DMS 273 (cell line): Measurements from ENCODE around the gene ACYP1.
"Not testable (repeated sequence)": the region's sequence is repeated elsewhere in the genome, so short reads cannot be mapped to it uniquely, and the experiment has no call there.

Source experiments
- DNase-seq: peaks from one replicate; lab custom pipeline; 2025; ENCODE audit not compliant: unreplicated experiment; lab: John Stamatoyannopoulos, UW

The ACYP1 gene

DNA sequence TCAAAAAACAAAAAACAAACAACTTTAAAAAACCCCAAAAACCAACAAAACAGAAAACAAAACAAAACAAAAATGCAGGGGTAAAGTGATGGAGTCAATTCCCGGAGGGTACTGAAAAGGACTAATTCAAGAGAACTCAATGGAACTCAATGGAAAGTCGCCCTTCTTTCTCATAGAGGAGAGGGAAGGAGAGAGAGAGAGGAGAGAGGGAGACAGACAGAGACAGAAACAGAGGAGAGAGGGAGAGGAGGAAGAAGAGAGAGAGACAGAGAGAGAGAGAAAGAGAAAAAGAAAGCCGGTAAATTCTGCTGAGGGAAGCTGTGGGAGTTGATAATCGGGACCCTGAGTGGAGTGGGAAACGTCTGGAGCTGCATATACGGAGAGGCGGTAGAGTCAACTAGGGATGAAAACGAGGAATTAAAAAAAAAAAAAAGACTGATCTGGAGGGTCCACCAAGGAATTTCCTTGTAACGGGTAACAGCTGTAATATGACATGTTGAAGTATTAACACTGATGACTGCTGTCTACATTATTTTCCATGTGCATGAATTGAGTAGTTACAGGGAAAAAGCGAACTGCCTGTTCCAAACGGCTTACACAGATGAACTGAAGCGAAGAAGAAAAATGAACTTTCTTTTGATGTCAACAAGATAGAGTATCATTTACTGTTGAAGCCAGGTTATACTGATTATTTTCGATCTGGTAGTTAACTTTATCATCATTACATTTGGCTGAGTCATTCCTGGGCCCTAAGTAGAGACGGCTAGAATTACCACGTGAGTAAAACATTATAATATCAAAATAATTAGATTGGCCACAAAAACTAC, 4.7 kb upstream of the ACYP1 start:
- peak; percentile 67 for DNase-seq

GRCh38 chr14:75067765-75068164, 3.9 kb upstream of the ACYP1 start:
- DNase-seq, result not testable (repeated sequence)

DNA sequence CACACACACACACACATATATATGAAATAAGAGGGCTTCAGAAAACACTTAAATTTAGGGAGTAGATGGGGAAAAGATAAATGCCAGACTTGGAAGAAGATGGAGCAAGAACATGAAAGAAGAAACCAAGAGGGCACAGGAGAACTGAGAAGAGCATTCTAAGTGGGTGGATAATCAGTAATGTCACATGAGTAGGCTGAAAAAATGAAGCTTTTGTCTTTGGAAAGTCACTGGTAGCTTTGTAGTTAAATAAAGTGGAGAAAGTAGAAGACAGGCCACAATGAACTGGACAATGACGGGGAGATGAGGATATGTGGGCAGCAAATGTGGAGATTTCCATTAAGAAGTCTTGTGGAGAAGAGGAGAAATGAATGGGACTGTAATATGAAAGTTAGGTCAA, 3.4 kb upstream of the ACYP1 start:
- no peak for DNase-seq

DNA sequence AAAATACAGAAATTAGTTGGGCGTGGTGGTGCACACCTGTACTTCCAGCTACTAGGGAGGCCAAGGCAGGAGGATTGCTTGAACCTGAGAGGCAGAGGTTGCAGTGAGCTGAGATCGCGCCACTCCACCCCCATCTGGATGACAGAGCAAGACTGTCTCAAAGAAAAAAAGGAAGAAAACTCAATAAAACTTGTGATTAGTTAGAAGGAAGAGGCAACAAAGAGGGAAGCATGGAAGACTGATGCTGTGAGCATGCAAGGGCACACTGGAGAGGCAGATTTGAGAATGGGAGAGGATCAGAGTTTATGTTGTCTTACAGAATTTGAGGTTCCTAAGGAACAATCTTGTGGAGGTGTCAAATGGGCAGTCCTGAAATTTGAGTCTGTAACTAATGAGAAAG, 2.9 kb upstream of the ACYP1 start:
- no peak for DNase-seq

DNA sequence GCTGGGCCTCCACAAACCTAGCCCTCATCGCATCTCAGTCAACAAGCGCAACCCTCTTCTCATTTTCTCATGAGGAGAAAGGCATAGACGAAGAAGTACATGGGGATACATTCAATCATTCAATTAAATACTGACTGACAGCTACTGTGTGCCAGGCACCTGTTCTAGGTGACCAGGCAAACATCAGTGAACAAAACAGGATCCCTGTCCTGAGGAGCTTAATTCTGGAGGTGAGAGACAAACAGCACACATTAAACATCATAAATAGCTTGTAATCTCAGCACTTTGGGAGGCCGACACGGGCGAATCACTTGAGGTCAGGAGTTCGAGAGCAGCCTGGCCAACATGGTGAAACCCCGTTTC, 362 bp upstream of the ACYP1 start:
- no peak for DNase-seq

DNA sequence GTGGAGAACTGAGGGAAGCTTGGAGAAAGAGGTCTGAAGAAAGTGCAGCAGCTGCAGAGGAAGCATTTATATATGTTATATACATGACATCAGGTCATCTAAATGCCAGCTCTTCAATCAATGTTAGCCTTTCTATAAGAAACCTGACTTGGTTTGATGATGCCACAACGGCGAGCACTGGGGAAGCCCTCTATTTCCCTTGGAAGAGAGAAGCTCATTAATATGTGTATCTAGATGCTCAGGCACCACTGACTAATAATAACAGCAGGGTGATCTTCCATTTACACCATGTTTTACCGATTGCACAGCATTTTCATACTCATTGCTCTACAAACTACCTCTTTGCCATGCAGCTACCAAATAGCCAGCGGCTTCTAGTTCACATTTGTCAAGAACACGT, 811 bp downstream of the ACYP1 start:
- no peak for DNase-seq

DNA sequence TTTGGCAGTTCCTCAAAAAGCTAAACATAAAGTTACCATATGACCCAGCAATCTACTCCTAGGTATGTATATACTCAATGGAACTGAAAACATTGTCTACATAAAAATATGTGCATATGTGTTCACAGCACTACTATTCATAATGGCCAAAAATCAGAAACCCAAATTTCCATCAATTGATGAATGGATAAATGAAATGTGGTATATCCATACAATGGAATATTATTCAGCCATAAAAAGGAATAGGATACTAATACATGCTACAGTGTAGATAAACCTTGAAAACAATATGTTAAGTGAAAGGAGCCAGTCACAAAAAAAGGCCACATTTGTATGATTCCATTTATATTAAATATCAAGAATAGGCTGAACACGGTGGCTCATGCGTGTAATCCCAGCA, 3.4 kb downstream of the ACYP1 start:
- no peak for DNase-seq

GRCh38 chr14:75059642-75060041, 4.2 kb downstream of the ACYP1 start:
- DNase-seq, result no peak

- no peak for DNase-seq
These were observed 9.4 kb downstream of the ACYP1 start for GRCh38 chr14:75054421-75054820.

- DNase-seq, result no peak
These were observed 10.2 kb downstream of the ACYP1 start for GRCh38 chr14:75053396-75054291.

GRCh38 chr14:75051556-75051899, 12.3 kb downstream of the ACYP1 start:
- no peak for DNase-seq

DNA sequence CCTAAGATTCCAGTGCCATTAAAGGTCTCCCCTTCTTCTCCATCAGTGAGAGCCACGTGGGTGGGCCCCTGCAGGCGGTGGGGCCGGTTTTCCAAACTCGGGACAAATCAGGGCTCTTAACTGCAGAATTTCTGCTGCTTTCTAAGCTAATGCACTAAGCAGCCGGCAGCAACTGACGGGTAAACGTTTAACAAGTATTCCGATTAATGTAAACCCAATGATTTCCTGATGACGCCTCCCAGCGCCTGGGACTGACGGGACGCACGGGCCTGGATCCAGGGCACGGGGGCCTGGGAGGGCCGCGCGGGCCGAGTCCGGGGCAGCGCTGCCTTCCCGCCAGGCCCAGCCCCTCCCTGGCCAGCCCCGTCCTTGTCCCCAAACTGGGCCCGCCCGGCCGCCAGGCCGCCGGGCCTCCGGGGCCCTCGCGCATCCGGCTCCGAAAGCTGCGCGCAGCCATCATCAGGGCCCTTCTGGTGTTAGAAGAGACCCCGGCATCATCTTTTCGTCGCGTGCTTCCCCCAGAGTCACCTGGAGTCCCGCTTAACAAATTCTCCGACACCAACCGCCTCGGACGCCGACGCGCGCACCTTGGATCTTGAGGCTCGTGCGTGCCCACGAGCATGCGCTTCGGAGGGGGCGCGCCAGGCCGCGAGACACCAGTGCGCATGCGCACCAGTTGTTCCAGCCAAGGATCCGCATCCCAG, 12.8 kb downstream of the ACYP1 start, which contains the start of gene MLH3:
Gene MLH3, minus strand, starts transcription at position 616 of the 704 bp plus-strand sequence. CDS start 1,812 bp downstream, outside the sequence.
- DNase-seq, result peak; percentile 96

DNA sequence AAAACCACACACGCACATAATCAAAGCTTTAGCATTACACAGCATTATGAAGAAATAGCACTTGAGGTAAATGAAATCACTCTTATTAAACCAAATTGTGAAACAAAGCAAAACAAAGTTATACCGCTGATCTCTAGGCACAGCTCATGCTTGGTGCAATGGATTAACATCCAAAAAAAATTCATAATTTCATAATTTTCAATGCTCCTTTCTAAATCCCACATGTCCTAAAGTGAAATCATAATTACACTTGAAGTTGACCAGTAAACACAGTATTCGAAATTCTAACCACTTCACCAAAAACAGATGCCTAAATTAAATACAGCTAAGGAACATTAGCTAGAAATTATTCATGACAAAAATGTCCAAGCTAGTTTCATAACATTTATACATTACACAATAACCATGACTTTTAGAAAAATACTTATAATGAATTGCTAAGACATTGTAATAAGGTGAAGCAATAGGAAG, 14.1 kb downstream of the ACYP1 start:
- DNase-seq, result no peak

DNA sequence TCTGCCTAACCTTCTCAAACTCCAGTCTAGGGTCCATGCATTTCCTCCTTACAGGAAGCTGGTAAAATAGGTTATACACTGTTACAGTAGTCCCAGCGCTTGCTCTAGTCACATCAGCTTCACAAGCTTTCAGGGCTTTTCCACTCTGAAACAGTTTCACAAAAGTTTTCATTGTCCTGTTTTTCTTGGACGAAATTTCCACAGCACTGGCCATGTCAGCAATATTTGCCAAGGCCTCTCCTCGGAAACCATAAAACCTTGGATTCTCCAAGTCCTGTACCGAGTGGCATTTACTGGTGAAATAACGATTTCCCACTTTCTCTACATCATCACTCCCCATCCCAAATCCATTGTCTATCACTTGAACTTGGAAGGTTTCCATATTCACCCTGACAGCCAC, 14.7 kb downstream of the ACYP1 start:
- DNase-seq, result no peak

GRCh38 chr14:75048101-75048500, 15.7 kb downstream of the ACYP1 start:
- DNase-seq, result no peak

DNA sequence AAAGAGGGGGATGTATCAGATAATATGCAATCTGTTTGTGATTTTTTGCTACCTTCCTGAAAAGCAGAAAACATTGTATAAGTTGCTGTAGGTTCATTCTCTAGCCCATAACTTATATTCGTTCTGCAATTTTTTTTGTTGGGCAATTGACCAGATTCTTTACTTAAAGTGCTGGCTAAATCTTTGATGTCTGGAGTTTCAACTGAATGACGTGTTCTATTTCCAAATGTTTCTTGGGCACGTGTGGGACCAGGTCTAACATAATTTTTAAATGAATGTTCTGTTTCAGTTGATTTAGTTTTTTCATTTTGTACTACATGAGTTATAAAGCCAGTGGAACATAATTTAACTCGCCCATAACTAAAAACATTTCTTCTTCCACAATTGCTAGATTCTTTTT, 16.3 kb downstream of the ACYP1 start:
- no peak for DNase-seq

DNA sequence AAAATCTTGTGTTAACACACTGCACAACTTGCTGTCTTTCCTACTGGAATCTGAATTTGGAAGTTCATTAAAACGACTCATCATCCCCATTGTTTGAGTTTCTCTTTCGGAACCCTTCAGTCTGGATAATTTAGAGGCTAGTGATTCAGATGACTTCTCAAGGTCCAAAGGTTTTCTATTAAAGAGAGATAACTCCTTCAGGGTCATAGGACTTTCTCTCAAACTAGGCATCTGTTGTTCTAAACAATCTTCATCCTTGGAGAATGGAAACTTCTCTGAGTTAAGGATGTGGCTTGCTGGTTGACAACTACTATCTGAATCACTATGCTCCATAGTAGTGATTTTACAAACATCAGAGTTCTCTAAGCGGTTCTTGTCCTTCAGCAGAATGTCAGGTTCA, 16.9 kb downstream of the ACYP1 start:
- DNase-seq, result no peak

DNA sequence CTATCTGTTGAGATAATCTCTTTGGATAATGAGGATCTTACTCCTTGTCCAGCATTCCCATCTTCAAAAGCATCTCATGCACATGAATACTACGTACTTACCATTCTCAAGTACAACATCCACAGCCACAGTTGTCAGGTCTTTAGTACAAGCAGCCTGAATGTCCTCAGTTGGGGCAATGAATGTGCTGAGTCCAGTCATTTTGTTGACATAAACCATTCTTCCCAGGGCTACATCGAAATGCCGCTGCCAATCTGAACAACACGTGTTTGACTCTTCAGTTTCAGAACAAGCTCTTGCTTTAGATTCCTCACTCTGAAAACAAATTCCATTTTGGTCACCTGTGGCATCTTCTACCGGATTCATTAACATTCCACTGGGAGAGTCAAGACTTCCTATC, 17.5 kb downstream of the ACYP1 start:
- no peak for DNase-seq

DNA sequence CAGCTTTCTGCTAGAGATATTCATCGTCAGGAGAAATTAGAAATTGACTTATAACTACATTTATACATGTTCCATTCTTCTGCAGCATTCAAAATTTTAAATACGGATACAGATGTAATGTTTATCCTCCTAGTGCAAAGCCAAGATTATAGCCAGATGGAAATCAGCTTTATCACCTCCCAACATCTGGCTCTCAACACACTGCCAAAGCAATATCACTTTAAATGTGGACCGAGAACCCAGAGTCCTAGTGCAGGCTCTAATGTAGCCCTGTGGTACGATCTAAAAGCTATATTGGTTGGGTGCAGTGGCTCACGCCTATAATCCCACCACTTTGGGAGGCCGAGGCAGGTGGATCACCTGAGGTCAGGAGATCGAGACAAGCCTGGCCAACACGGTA, 19.1 kb downstream of the ACYP1 start:
- peak; percentile 89 for DNase-seq

- peak; percentile 84 for DNase-seq
These were observed 19.5 kb downstream of the ACYP1 start for GRCh38 chr14:75044322-75044721.

GRCh38 chr14:75042035-75042434, 21.8 kb downstream of the ACYP1 start:
- DNase-seq, result peak; percentile 88
